Vagina (tissue), 2 donors: ENCODE data around the gene ERP29. TPM values are rescaled to one million over a fixed set of nuclear protein-coding genes. Genes with fewer than 3 reads are reported as not detected.
"Not testable (repeated sequence)": the region's sequence is repeated elsewhere in the genome, so short reads cannot be mapped to it uniquely, and the experiment has no call there.

Experiments
- DNase-seq, 2 donors: peaks; one replicate each; pipeline ENCODE4 v3.0.0-alpha.2; 2017; ENCODE audit errors: extremely low spot score in 2 of 2
- H3K27ac ChIP-seq: fragments of 200-600 bp; sonication (generic); one replicate; pipeline ENCODE4 v1.5.1; 2019
- H3K27me3 ChIP-seq: fragments of 200-600 bp; sonication (generic); one replicate; pipeline ENCODE4 v1.5.1; 2019
- H3K36me3 ChIP-seq, 2 donors: fragments of 200-600 bp; sonication (generic); one replicate each; pipeline ENCODE4 v1.5.1; 2017 to 2019
- H3K4me1 ChIP-seq: fragments of 200-600 bp; sonication (generic); one replicate; pipeline ENCODE4 v1.5.1; 2019
- H3K4me3 ChIP-seq, 2 donors: fragments of 200-600 bp; sonication (generic); 1 replicate in 1 of 2; 2 replicates in 1 of 2; pipeline ENCODE4 v1.5.1; 2016 to 2019
- H3K9me3 ChIP-seq: fragments of 200-600 bp; sonication (generic); one replicate; pipeline ENCODE4 v1.5.1; 2019
- CTCF ChIP-seq, 3 experiments: fragments of 450-650 bp in 2 of 3; fragments of 200-600 bp in 1 of 3; sonication (generic) in 1 of 3; IDR thresholded peaks; one replicate each; pipeline ENCODE4 v1.5.1; 2017 to 2019; ENCODE audit warnings: antibody characterized with exemption in 3 of 3, mild to moderate bottlenecking in 2 of 3, moderate library complexity in 2 of 3
- POLR2A ChIP-seq, 2 donors: fragments of 450-650 bp; IDR thresholded peaks; one replicate each; pipeline ENCODE4 v1.6.1; 2017; ENCODE audit warnings: antibody characterized with exemption in 2 of 2, mild to moderate bottlenecking in 2 of 2, moderate library complexity in 2 of 2
- POLR2AphosphoS5 ChIP-seq, 2 donors: sonication (generic); formaldehyde crosslinking; IDR thresholded peaks; one replicate each; pipeline ENCODE4 v1.9.0; 2017; ENCODE audit warnings: antibody characterized with exemption in 2 of 2, mild to moderate bottlenecking in 2 of 2, low read depth in 1 of 2; ENCODE audit not compliant: insufficient read depth in 1 of 2
- intact Hi-C: fragments of 100-400 bp; cut with DNase I; formaldehyde crosslinking; loops from one replicate; pipeline ENCODE4 v1.15.1; 2023
- total RNA-seq: library from RNA; depleted of rRNA; stranded (reverse); fragments of >200 nt; gene quantifications from one replicate; pipeline ENCODE4 v1.2.3, GENCODE V29; 2016

ERP29 gene
- total RNA-seq, 1 donor from 2014 or later, result 26.5 TPM

GRCh38 chr12:111995782-111996480 is 17.3 kb upstream of the ERP29 start:
- Histone ChIP-seq H3K36me3 (no peaks in the 10 kb centered on the region), H3K4me1 (no peaks in the 10 kb centered on the region), H3K27me3 (no peaks in the 10 kb centered on the region), H3K4me3 (no peak overlapping the region), H3K27ac (no peak overlapping the region), H3K9me3 (no peaks in the 10 kb centered on the region)
- TF ChIP-seq POLR2A (IDR thresholded peaks at IDR 0.05), result no peak
- no peak for TF ChIP-seq CTCF (IDR thresholded peaks at IDR 0.05)
- TF ChIP-seq POLR2AphosphoS5 (IDR thresholded peaks at IDR 0.05; ENCODE audit: insufficient read depth in 1 of 2, low read depth in 1 of 2), result no peak
- intact Hi-C loops, result no loop called here
- DNase-seq, result no peak

GRCh38 chr12:111997300-111997699 is 15.9 kb upstream of the ERP29 start:
- Histone ChIP-seq H3K27me3 (no peaks in the 10 kb centered on the region), H3K27ac (no peak overlapping the region), H3K4me3 (no peak overlapping the region), H3K9me3 (no peaks in the 10 kb centered on the region), H3K4me1 (no peaks in the 10 kb centered on the region), H3K36me3 (no peaks in the 10 kb centered on the region)
- no peak for DNase-seq
- TF ChIP-seq POLR2AphosphoS5 (IDR thresholded peaks at IDR 0.05; ENCODE audit: insufficient read depth in 1 of 2, low read depth in 1 of 2) (no peak), CTCF (IDR thresholded peaks at IDR 0.05) (no peak), POLR2A (IDR thresholded peaks at IDR 0.05) (no peak)
- intact Hi-C loops, result no loop called here

GRCh38 chr12:111998015-111998414 is 15.2 kb upstream of the ERP29 start:
- no peak overlapping the region for H3K27ac ChIP-seq
- no peaks in the 10 kb centered on the region for H3K27me3 ChIP-seq
- H3K4me3 ChIP-seq, result no peak overlapping the region
- intact Hi-C loops, result no loop called here
- H3K36me3 ChIP-seq, result no peaks in the 10 kb centered on the region
- no peaks in the 10 kb centered on the region for H3K9me3 ChIP-seq
- no peak for DNase-seq
- no peak for TF ChIP-seq CTCF (IDR thresholded peaks at IDR 0.05)
- TF ChIP-seq POLR2AphosphoS5 (IDR thresholded peaks at IDR 0.05; ENCODE audit: insufficient read depth in 1 of 2, low read depth in 1 of 2), result no peak
- TF ChIP-seq POLR2A (IDR thresholded peaks at IDR 0.05), result no peak
- H3K4me1 ChIP-seq, result no peaks in the 10 kb centered on the region

- H3K27ac ChIP-seq, H3K27me3 ChIP-seq, H3K36me3 ChIP-seq, intact Hi-C loops, H3K4me1 ChIP-seq, H3K9me3 ChIP-seq, H3K4me3 ChIP-seq, DNase-seq: not testable (repeated sequence)
Observed at GRCh38 chr12:111999129-111999528, 14.1 kb upstream of the ERP29 start.

DNA sequence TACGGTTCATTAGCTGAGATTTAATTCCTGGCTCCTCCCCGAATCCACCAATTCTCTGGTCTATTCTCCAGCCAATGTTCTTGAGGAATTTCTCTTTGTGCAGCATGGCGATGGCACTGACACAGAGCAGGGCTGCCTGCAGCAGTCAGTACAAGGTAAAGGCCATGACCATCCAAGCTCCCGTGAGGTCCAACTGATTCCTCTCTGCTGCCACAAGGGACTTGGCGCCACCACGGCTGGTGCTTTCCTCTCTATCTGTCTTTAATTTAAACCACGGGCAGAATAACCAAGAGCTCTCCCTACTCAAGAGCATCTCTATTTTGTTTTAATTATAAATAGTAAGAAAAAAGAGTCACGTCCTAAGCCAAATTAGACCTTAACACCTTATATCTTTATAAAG is 12.4 kb upstream of the ERP29 start:
- H3K27me3 ChIP-seq, result no peaks in the 10 kb centered on the region
- intact Hi-C loops, result no loop called here
- no peaks in the 10 kb centered on the region for H3K9me3 ChIP-seq
- peaks cover 6% of the 10 kb centered on the region for H3K4me1 ChIP-seq
- no peaks in the 10 kb centered on the region for H3K36me3 ChIP-seq
- no peak overlapping the region for H3K4me3 ChIP-seq
- H3K27ac ChIP-seq, result no peak overlapping the region
- TF ChIP-seq POLR2AphosphoS5 (IDR thresholded peaks at IDR 0.05; ENCODE audit: insufficient read depth in 1 of 2, low read depth in 1 of 2), result no peak
- TF ChIP-seq CTCF (IDR thresholded peaks at IDR 0.05), result no peak
- TF ChIP-seq POLR2A (IDR thresholded peaks at IDR 0.05), result no peak
- no peak for DNase-seq
